ENCODE data around the gene DMRTA1.
"Not testable (repeated sequence)": the region's sequence is repeated elsewhere in the genome, so short reads cannot be mapped to it uniquely, and the experiment has no call there.

The DMRTA1 gene

GRCh38 chr9:22469928-22470544 lies 23.4 kb downstream of the DMRTA1 start:
- DNase-seq, result peak; percentile 20

GRCh38 chr9:22481566-22481965 lies 34.9 kb downstream of the DMRTA1 start:
- no peak for DNase-seq

GRCh38 chr9:22483528-22484070 lies 37.0 kb downstream of the DMRTA1 start:
- no peak for DNase-seq

GRCh38 chr9:22496197-22496596 lies 49.6 kb downstream of the DMRTA1 start:
- DNase-seq, result not testable (repeated sequence)
